Hepatocyte (in vitro differentiated cells): ENCODE results near the gene CHRNE. TPM values are rescaled to one million over a fixed set of nuclear protein-coding genes. Genes with fewer than 3 reads are reported as not detected.

ENCODE experiments used
- DNase-seq: peaks from one replicate; pipeline ENCODE4 v3.0.0-alpha.2; 2016; ENCODE audit warnings: low spot score
- H2AFZ ChIP-seq: fragments of 200-600 bp; sonication (generic); 2 replicates; pipeline ENCODE4 v1.6.0; 2016; ENCODE audit warnings: antibody characterized with exemption, mild to moderate bottlenecking
- H3K27ac ChIP-seq: fragments of 200-600 bp; sonication (generic); 2 replicates; pipeline ENCODE4 v1.5.1; 2016; ENCODE audit warnings: mild to moderate bottlenecking
- H3K27me3 ChIP-seq: fragments of 200-600 bp; sonication (generic); 2 replicates; pipeline ENCODE4 v1.6.1; 2016
- H3K36me3 ChIP-seq: fragments of 200-600 bp; sonication (generic); replicated peaks from 2 replicates; pipeline ENCODE4 v1.5.1; 2016; ENCODE audit warnings: low read depth; ENCODE audit not compliant: insufficient read depth
- H3K4me1 ChIP-seq: fragments of 200-600 bp; sonication (generic); 2 replicates; pipeline ENCODE4 v1.5.1; 2016; ENCODE audit warnings: mild to moderate bottlenecking, moderate library complexity; ENCODE audit not compliant: insufficient read depth
- H3K4me2 ChIP-seq: fragments of 200-600 bp; sonication (generic); 2 replicates; pipeline ENCODE4 v1.6.0; 2016
- H3K4me3 ChIP-seq: fragments of 200-600 bp; sonication (generic); 2 replicates; pipeline ENCODE4 v1.5.1; 2016; ENCODE audit warnings: mild to moderate bottlenecking
- H3K79me2 ChIP-seq: fragments of 200-600 bp; sonication (generic); 2 replicates; pipeline ENCODE4 v1.6.0; 2017; ENCODE audit warnings: mild to moderate bottlenecking
- H3K9me2 ChIP-seq: fragments of 200-600 bp; sonication (generic); replicated peaks from 2 replicates; pipeline ENCODE4 v1.6.0; 2017; ENCODE audit warnings: mild to moderate bottlenecking; ENCODE audit not compliant: insufficient read depth
- H3K9me3 ChIP-seq: fragments of 200-600 bp; sonication (generic); 2 replicates; pipeline ENCODE4 v1.5.1; 2016; ENCODE audit warnings: low read depth, mild to moderate bottlenecking
- H4K20me1 ChIP-seq: fragments of 200-600 bp; sonication (generic); 2 replicates; pipeline ENCODE4 v1.6.0; 2016; ENCODE audit warnings: mild to moderate bottlenecking; ENCODE audit not compliant: insufficient read depth, poor library complexity, severe bottlenecking
- CTCF ChIP-seq: fragments of 200-600 bp; sonication (generic); IDR thresholded peaks from 2 replicates; pipeline ENCODE4 v1.5.1; 2016; ENCODE audit warnings: antibody characterized with exemption, mild to moderate bottlenecking; ENCODE audit not compliant: poor library complexity
- EZH2 ChIP-seq: fragments of 200-600 bp; sonication (generic); IDR thresholded peaks from 2 replicates; pipeline ENCODE4 v1.6.1; 2016; ENCODE audit warnings: antibody characterized with exemption, mild to moderate bottlenecking, borderline replicate concordance
- EZH2phosphoT487 ChIP-seq: fragments of 200-600 bp; sonication (generic); IDR thresholded peaks from one replicate; pipeline ENCODE4 v1.6.1; 2018; ENCODE audit warnings: antibody characterized with exemption, mild to moderate bottlenecking, low read depth, moderate library complexity; ENCODE audit not compliant: unreplicated experiment, severe bottlenecking
- WGBS: methylation state at CpG from one replicate; pipeline ENCODE4 v1.1.6; 2016; ENCODE audit warnings: low lambda C conversion rate; ENCODE audit errors: missing lambda C conversion rate; 5-methylcytosine and 5-hydroxymethylcytosine counted together
- polyA plus RNA-seq: library from polyadenylated mRNA; unstranded; fragments of >200 nt; fragmentation: Nextera tagmentation; extraction: Ambion mirVana; gene quantifications from 2 replicates; pipeline ENCODE4 v1.2.1, GENCODE V29; 2016
- total RNA-seq: library from RNA; depleted of rRNA; stranded (reverse); fragments of >200 nt; gene quantifications from 2 replicates; pipeline ENCODE4 v1.2.3, GENCODE V29; 2014

Gene CHRNE
- total and polyA plus RNA-seq, 2 experiments from 2014 or later = 0.60 to 1.2 TPM

DNA sequence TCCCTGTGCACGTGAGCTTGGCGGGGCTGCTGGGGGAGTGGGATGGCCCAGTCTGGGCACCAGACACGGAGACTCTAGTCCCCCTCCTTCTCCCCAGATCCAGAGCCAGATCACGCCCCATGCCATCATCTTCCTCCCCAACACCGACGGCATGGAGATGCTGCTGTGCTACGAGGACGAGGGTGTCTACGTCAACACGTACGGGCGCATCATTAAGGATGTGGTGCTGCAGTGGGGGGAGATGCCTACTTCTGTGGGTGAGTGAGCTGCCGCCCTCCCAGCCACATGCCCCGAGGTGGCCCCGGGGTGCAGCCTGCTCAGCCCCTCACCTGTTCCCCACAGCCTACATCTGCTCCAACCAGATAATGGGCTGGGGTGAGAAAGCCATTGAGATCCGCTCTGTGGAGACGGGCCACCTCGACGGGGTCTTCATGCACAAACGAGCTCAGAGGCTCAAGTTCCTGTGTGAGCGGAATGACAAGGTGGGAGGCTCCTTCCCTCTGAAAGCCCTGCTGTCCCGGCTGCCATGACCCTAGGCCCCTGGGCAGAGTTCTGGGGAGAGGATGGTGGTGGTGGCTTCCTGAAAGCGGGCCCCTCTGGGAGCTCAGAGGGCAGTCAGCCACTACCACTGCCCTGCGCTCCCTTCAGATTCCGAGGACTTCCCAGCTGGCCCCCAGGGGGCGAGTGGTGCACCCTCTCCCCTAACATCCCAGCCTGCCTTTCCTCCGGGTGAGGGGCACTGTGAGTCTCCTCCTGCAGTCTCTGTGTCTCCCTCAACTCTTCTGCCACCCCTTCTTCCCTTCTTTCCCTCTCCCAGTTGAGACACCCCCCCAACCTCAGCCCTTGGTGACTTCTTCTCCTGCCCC is 6.3 kb downstream of the CHRNE start:
- H3K4me3 ChIP-seq = no peak overlapping the region
- H3K27me3 ChIP-seq = no peaks in the 10 kb centered on the region
- no peaks in the 10 kb centered on the region for H3K9me2 ChIP-seq
- no peaks in the 10 kb centered on the region for H3K79me2 ChIP-seq
- DNase-seq = no peak
- H3K4me1 ChIP-seq = peaks cover 4% of the 10 kb centered on the region
- no peaks in the 10 kb centered on the region for H3K9me3 ChIP-seq
- no peaks in the 10 kb centered on the region for H4K20me1 ChIP-seq
- no peak overlapping the region for H3K27ac ChIP-seq
- no peak overlapping the region for H3K4me2 ChIP-seq
- H2AFZ ChIP-seq = no peak overlapping the region
- 97% methylated on average over 27 of the region's 27 CpGs for WGBS
- TF ChIP-seq EZH2 (no peak), EZH2phosphoT487 (no peak), CTCF (no peak)
- no peaks in the 10 kb centered on the region for H3K36me3 ChIP-seq

GRCh38 chr17:4895657-4896331 is 7.1 kb downstream of the CHRNE start:
- Histone ChIP-seq H3K4me2 (no peak overlapping the region), H3K9me2 (no peaks in the 10 kb centered on the region), H4K20me1 (no peaks in the 10 kb centered on the region), H3K4me1 (peaks cover 4% of the 10 kb centered on the region), H3K4me3 (no peak overlapping the region), H3K27ac (no peak overlapping the region), H3K27me3 (no peaks in the 10 kb centered on the region), H3K9me3 (no peaks in the 10 kb centered on the region), H3K36me3 (no peaks in the 10 kb centered on the region), H3K79me2 (no peaks in the 10 kb centered on the region), H2AFZ (no peak overlapping the region)
- DNase-seq = no peak
- 81% methylated on average over 24 of the region's 27 CpGs for WGBS
- TF ChIP-seq EZH2 (no peak), EZH2phosphoT487 (no peak), CTCF (no peak)

- no peaks in the 10 kb centered on the region for H3K9me3 ChIP-seq
- no peak overlapping the region for H2AFZ ChIP-seq
- WGBS = 97% methylated on average over 13 of the region's 13 CpGs
- H3K4me3 ChIP-seq = no peak overlapping the region
- no peak overlapping the region for H3K27ac ChIP-seq
- TF ChIP-seq EZH2phosphoT487 (no peak), CTCF (no peak), EZH2 (no peak)
- no peaks in the 10 kb centered on the region for H4K20me1 ChIP-seq
- no peaks in the 10 kb centered on the region for H3K9me2 ChIP-seq
- H3K36me3 ChIP-seq = no peaks in the 10 kb centered on the region
- no peak overlapping the region for H3K4me2 ChIP-seq
- no peaks in the 10 kb centered on the region for H3K79me2 ChIP-seq
- no peaks in the 10 kb centered on the region for H3K27me3 ChIP-seq
- peaks cover 4% of the 10 kb centered on the region for H3K4me1 ChIP-seq
- DNase-seq = no peak
Observed at GRCh38 chr17:4895121-4895520, 7.8 kb downstream of the CHRNE start.
